GM12874 (cell line): ENCODE data around the gene HOXC4.

Experiments
- CTCF ChIP-seq: IDR thresholded peaks from 2 replicates; pipeline ENCODE4 v1.5.1; 2011; ENCODE audit warnings: low read depth, mild to moderate bottlenecking, control low read depth, low read length, moderate library complexity; ENCODE audit not compliant: insufficient read depth

Gene HOXC4

GRCh38 chr12:54066408-54066807 is 12.8 kb downstream of the HOXC4 start:
- no peak for TF ChIP-seq CTCF

- TF ChIP-seq CTCF = no peak
Measured at GRCh38 chr12:54068418-54069070, 14.9 kb downstream of the HOXC4 start.

GRCh38 chr12:54071942-54072341 is 18.3 kb downstream of the HOXC4 start:
- no peak for TF ChIP-seq CTCF

GRCh38 chr12:54074308-54074707 is 20.7 kb downstream of the HOXC4 start:
- no peak for TF ChIP-seq CTCF

GRCh38 chr12:54075409-54075808 is 21.8 kb downstream of the HOXC4 start:
- no peak for TF ChIP-seq CTCF

- no peak for TF ChIP-seq CTCF
Measured at GRCh38 chr12:54075974-54076373, 22.3 kb downstream of the HOXC4 start.

- TF ChIP-seq CTCF = no peak
Measured at GRCh38 chr12:54082397-54082892, 28.8 kb downstream of the HOXC4 start.
